Skeletal muscle cell (primary cell): ENCODE results near the gene EEF1AKMT2.
A peak's percentile ranks its signal among the peaks of the same experiment; 100 is the strongest.
"Not testable (repeated sequence)": the region's sequence is repeated elsewhere in the genome, so short reads cannot be mapped to it uniquely, and the experiment has no call there.

Experiments used
- DNase-seq: peaks from one replicate; pipeline ENCODE4 v3.0.0-alpha.2; 2010; ENCODE audit warnings: low read depth
- H3K4me3 ChIP-seq: 2 replicates; pipeline ENCODE4 v1.5.1; 2011; ENCODE audit warnings: low read depth, mild to moderate bottlenecking, control low read depth, low read length, moderate library complexity

The EEF1AKMT2 gene

GRCh38 chr10:124762281-124762680, 29.4 kb downstream of the EEF1AKMT2 start:
- no peak for DNase-seq

DNA sequence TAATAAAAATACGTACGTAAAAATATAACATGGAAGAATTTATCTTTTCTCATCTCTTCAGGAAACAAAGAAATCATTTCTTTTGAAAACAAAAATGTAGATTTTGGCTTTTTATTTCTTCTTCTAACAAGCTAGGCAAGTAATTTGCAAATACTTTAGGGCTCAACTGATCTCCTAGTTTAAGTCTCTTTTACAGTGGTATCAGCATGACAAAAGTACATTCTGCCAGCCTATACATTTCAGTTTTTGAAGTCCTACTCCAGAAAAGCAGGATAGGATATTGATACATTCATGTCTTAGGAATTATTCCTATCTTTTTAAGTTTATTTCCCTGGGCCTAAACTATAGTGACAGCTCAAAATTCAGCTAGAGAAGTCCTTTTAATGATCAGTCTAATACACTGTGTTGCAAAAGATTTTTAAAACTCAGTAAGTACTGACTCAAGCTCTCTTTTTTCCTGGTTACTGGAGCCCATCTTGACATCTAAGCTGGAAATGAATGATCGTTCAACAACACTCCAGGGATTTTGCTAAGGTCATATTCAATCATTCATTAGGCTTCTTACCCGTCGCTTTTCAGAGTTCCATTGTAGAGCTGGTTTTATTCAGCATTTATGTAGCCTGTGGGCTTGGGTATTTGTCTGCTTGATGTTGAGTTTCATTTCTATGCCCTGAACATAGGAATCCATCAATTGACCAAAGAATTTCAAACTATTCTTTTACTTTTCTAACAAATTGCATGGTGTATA, 35.4 kb downstream of the EEF1AKMT2 start:
- DNase-seq: no peak
- H3K4me3 ChIP-seq: no peak overlapping the region

More at GRCh38 chr10:124762281-124762680, 29.4 kb downstream of the EEF1AKMT2 start:
- H3K4me3 ChIP-seq: no peak overlapping the region

DNA sequence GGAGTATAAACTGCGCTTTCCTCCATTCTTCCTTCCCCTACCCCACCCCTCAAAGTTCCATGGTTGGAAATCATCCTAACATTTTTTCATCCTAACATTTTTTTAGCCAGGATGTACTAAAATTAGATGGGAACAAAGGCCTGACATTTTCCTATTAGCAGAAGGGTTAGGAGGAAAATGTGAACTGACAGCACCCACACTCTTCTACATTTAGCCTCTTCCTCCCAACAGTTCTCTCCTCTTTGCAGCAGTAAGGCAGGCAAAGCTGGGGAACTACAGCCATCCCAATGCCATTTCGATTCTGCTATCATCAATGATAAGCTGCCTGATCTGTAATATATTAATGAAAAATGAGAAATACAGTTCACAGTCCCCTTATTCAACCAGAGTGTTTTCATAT, 36.1 kb downstream of the EEF1AKMT2 start:
- no peak overlapping the region for H3K4me3 ChIP-seq
- DNase-seq: no peak

DNA sequence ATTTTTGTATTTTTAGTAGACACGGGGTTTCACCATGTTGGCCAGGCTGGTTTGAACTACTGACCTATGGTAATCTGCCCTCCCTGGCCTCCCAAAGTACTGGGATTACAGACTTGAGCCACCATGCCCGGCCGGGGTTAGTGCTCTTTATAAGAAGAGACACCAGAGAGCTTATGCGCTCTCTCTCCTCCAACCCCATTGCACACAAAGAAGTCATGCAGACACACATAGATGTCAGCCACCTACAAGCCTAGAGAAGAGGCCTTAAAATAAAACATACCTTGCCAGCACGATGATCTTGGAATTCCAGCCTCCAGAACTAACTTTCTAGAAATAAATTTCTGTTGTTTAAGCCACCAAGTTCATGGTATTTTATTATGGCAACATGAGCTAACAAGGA, 37.5 kb downstream of the EEF1AKMT2 start:
- DNase-seq: no peak
- no peak overlapping the region for H3K4me3 ChIP-seq

DNA sequence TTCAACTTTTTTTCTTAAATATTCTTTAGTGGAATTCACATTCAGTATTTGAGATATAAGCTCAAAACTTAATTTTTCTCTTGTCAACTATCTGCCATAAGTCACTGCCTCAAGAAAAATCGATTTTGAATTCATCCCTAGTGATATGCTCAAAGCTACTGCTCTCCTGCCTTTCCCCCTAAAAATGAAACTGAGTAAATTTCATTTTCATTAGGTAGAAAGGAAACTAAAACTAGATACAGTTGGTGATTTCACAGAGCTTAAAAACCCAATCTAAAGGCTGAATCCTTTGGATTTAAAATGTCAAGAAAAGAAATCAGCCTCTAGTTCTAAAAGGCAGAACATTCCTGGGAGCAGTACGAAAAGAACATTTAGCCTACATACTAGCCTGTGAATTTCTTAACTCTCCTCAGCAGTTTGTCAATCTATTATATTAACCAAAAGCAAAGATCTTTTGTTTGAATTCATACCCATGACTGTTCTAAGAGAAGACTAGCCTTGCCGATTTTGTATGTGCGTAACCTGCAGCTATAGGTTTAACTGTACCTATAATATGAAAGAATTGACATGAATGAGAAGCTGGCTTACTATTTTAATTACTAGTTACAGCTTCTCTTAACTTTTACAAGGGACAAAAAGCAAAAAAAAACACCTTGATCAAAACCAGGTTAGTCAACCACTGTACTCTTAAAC, 42.6 kb downstream of the EEF1AKMT2 start:
- DNase-seq: no peak
- no peak overlapping the region for H3K4me3 ChIP-seq

DNA sequence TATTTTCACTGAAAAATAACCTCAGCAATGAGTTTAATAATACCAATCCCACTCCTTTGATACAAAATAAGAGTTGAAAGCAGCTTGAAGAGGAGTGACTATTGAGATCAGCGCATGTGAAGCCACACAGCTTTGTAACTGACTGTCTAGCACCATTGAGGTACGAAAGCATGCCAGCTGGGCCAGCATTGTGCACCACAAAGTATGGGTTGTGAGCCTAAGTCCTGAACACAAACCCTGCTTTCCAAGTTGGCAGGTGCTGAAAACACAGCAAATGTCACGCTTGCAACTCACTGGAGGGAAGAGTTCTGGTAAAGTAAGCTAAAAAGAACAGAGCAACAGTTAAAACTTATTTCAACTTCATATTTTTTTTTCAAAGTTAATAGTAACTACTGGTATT, 43.5 kb downstream of the EEF1AKMT2 start:
- DNase-seq: no peak
- no peak overlapping the region for H3K4me3 ChIP-seq

DNA sequence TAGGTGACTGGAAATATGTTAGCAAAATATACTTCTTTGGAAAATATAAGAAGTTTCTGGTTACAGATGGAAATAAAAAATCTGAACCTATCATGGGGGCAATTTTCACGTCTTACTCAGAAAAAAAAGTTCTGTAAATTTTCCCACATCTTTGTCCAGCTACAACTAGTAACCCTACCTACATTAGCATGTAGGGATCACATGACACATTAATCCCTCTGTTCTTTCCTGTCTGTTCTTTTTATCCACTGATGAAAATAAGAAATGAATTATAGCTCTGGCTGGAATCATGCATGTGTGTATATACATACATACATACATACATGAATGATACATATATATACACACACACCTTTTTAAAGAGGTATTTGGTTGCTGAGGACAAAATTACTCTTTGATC, 43.9 kb downstream of the EEF1AKMT2 start:
- no peak overlapping the region for H3K4me3 ChIP-seq
- no peak for DNase-seq

- DNase-seq: no peak
- H3K4me3 ChIP-seq: no peak overlapping the region
These were observed 44.7 kb downstream of the EEF1AKMT2 start for GRCh38 chr10:124746992-124747391.

GRCh38 chr10:124746447-124746846, 45.2 kb downstream of the EEF1AKMT2 start:
- not testable (repeated sequence) for DNase-seq, H3K4me3 ChIP-seq

- no peak overlapping the region for H3K4me3 ChIP-seq
- DNase-seq: no peak
These were observed 46.0 kb downstream of the EEF1AKMT2 start for GRCh38 chr10:124745673-124746072.

DNA sequence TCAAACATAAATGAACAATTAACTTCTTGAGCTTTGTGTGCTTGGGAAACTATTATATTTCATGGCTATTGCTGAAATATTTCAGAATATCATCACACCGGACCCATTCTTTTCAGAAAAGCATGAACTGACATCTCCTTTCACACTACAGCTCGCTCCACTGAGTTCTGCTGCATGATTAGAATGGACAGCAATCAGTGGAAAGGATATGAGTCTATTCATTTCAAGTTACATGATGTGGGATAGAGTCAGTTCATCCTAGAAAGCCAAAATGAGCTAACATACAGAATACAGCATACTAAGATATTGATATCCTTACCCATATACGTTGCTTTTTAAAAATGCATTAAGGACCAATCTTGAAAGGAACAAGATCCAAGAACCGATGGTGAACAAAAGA, 46.4 kb downstream of the EEF1AKMT2 start:
- H3K4me3 ChIP-seq: no peak overlapping the region

GRCh38 chr10:124744102-124745050, 47.3 kb downstream of the EEF1AKMT2 start, which contains the start of gene FAM53B:
Gene FAM53B (minus strand): TSS chr10:124744378. CDS start chr10:124706713, 37,665 bp downstream.
- DNase-seq: no peak
- peak within 1 kb of the TSS; percentile 60 for H3K4me3 ChIP-seq

More for the DNA sequence above, 46.4 kb downstream of the EEF1AKMT2 start:
- DNase-seq: no peak

- DNase-seq: no peak
- peak overlapping the region; percentile 60 for H3K4me3 ChIP-seq
These were observed 48.2 kb downstream of the EEF1AKMT2 start for GRCh38 chr10:124743191-124744101.

DNA sequence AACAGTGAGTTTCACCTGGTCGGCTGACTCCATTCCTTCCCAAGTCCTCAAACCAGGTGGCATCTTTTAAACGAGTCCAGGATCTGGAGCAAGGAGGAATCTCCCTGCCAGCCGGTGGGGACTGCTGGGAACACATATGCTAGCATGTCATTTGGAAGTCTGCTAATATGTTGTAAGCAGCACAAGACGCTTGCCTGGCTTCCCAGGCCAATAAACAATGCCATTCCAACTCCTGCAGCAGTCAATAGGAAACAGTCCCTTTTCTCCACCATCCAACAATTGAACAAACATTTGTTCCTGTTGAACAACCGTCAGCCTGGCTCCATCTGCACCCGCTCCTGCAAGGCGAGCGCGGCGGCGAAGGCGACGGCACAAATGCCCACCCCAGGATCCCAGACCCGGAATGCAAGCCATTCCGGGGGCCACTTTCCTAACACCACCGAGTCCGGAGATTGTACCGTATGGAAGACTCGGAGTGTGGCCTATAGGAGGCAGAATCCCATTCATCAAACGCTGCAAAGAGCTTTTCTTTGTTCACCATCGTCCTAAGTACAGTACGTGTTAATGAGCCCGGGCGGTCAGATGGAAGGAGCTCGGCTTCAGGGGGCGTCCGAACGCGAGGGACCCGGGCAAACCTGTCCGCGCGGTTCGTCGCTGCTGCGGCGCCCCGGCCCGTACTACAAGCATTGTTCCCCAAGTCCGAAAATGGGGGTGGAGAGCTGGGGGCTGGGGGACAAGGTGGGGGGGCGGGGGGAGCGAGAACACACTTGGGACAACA, 49.1 kb downstream of the EEF1AKMT2 start:
- peak overlapping the region; percentile 60 for H3K4me3 ChIP-seq
- no peak for DNase-seq

- no peak for DNase-seq
- H3K4me3 ChIP-seq: peak overlapping the region; percentile 60
These were observed 49.7 kb downstream of the EEF1AKMT2 start for GRCh38 chr10:124741922-124742412.

DNA sequence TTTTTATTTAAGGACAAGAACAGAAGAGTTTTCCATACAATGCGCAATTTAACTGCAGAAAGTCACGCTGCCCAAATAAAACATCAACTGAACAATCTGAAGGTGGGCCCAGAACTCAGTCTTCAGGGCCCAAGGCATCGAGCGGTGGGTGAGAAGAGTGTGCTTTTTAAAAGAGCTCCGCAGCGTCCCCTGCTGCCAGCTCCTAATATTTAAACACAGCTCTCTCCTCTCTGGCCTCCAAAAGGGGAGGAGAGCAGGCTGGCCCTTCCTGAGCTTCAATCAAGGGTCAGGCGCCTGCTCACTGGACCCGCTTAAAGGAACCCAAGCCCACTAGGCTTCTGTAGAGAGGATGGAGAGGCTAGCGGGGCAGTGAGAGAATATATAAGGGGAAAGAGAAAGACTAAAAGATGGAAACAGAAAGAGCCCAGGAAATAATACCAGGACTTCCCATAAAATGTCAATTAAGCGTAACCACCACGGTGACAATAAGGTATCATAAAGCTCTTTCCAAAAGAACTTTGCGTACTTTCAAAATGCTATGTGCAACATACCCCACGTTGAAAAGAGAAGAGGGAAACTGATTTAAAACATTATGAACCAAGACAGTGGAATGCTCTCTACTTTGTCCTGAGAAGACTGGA, 50.3 kb downstream of the EEF1AKMT2 start:
- DNase-seq: no peak
- H3K4me3 ChIP-seq: no peak overlapping the region
